Gastrocnemius medialis (tissue), 4 donors: ENCODE measurements around the gene CTBP1.

Experiments used
- POLR2A ChIP-seq, 2 donors: fragments of 450-650 bp; IDR thresholded peaks; one replicate each; pipeline ENCODE4 v1.6.1; 2017; ENCODE audit warnings: antibody characterized with exemption in 2 of 2, mild to moderate bottlenecking in 2 of 2, moderate library complexity in 2 of 2
- TF ChIP-seq, protein P1 (sequence below), 5 experiments: fragments of 450-650 bp in 3 of 5; fragments of 200-600 bp in 2 of 5; sonication (generic) in 2 of 5; IDR thresholded peaks in 4 of 5; conservative IDR thresholded peaks in 1 of 5; 1 replicate in 4 of 5; 2 replicates in 1 of 5; pipeline ENCODE4 v1.5.1; 2016 to 2019; ENCODE audit warnings: antibody characterized with exemption in 5 of 5, mild to moderate bottlenecking in 3 of 5, moderate library complexity in 3 of 5

DNA sequence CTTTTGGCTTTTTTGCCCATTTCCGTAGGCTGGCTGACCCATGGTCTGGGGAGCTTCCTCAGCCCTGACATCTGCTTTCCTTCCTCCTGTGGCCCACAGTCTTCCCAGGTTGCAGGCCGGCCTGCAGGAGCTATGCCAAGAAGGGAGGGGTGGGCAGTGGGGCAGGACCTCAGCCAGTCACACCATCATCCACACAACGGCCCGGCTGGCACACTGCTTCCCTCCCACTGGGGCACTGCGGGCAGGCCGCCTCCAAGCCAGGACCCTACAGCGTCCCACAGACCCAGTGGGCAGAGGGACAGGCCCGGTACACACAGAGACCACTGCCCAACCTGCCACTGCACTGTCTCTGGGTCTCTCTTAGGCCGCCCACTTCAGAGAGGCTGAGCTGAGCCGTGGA lies 38.0 kb downstream of the CTBP1 start:
- no peak for TF ChIP-seq POLR2A (IDR thresholded peaks at IDR 0.05)
- TF ChIP-seq, protein P1, sequence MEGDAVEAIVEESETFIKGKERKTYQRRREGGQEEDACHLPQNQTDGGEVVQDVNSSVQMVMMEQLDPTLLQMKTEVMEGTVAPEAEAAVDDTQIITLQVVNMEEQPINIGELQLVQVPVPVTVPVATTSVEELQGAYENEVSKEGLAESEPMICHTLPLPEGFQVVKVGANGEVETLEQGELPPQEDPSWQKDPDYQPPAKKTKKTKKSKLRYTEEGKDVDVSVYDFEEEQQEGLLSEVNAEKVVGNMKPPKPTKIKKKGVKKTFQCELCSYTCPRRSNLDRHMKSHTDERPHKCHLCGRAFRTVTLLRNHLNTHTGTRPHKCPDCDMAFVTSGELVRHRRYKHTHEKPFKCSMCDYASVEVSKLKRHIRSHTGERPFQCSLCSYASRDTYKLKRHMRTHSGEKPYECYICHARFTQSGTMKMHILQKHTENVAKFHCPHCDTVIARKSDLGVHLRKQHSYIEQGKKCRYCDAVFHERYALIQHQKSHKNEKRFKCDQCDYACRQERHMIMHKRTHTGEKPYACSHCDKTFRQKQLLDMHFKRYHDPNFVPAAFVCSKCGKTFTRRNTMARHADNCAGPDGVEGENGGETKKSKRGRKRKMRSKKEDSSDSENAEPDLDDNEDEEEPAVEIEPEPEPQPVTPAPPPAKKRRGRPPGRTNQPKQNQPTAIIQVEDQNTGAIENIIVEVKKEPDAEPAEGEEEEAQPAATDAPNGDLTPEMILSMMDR (IDR thresholded peaks at IDR 0.05 in 4 of 5, conservative IDR thresholded peaks at IDR 0.05 in 1 of 5), result no peak
